NCI-H146 (cell line): ENCODE data around the gene ADAM10.

ENCODE experiments used
- DNase-seq: peaks from one replicate; lab custom pipeline; 2025; lab: John Stamatoyannopoulos, UW

Gene ADAM10

DNA sequence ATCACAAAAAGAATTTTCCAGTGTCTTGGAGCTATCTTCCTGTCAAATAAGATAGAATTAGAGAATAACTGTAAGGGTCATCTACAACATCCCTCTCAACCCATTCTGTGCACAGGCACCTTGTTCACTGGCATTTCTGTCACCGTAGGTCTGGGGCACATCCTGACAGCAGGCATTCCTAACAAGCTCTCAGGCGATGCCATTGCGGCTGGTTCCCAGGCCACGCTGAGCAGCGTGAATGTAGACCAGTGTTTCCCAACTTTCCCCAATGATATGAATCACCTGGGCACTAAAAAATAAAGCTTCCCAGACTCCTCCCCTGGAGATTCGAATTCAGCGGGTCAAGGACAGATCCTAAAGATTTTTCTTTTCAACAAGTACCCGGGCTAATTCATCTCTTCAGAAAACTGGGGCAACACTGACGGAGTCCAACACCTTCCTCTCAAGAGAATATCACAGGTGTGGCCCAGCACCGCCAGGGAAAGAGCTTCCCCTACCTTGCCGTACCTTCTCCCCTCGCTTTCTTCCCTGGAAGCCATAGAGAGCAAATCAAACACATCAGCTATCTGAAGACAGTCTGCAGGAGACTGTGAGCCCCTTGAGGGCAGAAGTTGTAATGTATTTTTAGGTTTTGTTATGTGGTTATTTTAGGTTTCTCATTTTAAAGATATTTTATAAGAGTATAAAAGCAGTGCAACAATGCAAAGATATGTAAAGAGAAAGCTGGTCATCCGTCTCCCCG lies 174.3 kb downstream of the ADAM10 start:
- DNase-seq, result no peak

GRCh38 chr15:58574631-58575030 lies 174.9 kb downstream of the ADAM10 start:
- peak; percentile 40 for DNase-seq

DNA sequence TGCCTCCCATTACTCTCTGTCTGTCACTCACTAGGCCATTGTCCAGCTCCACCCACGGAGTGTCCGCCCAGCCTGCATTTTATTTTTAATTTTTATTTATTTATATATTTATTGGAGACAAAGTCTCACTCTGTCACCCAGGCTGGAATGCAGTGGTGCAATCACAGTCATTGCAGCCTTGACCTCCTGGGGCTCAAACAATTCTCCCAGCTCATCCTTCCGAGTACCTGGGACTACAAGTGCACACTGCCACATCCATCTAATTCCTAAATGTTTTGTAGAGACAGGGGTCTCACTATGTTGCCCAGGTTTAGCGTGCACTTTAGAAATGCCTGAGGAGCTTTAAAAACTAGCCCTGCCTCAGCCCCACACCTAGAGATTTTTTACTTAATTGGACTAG lies 176.2 kb downstream of the ADAM10 start:
- DNase-seq, result no peak

- no peak for DNase-seq
Observed at GRCh38 chr15:58572521-58572920, 177.0 kb downstream of the ADAM10 start.

DNA sequence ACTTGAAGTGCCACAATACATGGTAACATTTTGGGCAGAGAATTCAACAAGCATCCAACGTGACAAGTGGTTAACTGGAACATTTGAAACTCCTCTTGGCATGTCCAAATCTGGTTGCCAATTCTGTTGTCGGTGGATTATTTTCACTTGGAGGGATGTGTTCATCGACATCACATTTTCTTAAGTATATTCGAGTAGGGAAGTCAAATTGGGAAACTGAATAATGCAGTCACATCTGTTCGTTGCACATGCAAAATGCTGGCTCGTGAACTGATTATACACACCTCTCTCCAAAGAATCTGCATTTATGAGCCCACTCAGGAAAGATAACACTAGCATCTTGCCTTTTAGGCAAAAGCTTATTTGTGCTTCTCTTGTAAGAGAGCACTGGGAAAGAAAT lies 178.0 kb downstream of the ADAM10 start:
- DNase-seq, result no peak

GRCh38 chr15:58569455-58569854 lies 180.1 kb downstream of the ADAM10 start:
- DNase-seq, result no peak

DNA sequence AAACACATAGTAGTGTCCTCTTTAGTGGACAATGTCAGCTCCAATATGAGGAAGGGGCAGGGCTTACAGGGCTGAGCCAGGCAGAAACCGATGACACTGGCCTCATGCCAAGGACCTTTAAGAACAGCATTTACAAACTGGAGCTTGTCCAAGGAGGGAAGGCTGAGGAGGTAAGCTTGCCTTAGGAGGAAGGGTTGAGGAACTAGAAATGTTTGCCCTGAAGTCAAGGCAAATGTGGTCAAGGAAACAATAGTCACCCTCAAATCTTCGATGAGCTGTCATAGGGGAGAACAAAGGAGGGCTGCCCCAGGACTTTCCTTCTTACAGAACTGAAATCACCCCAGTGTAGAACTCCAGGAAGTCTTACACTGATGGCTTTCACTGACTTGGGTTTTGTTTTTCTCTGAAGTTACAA lies 181.3 kb downstream of the ADAM10 start:
- no peak for DNase-seq

DNA sequence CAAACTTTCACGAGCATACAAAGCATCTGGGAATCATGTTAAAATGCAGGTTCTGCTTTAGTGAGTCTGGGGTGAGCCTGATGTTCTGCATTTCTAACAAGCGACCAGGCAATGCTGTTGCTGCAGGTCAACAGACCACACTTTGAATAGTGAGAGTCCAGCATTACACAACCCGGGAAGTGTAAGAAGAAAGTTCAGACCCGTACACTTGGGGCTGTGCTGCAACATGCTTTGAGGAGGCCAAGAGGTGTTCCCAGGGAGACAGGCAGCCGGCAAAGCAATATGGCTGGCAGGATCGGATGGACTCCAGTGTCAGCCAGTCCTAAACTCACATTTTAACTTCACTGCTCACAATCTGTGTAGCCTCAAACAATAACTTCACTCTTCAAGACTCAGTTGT lies 183.5 kb downstream of the ADAM10 start:
- DNase-seq, result no peak

DNA sequence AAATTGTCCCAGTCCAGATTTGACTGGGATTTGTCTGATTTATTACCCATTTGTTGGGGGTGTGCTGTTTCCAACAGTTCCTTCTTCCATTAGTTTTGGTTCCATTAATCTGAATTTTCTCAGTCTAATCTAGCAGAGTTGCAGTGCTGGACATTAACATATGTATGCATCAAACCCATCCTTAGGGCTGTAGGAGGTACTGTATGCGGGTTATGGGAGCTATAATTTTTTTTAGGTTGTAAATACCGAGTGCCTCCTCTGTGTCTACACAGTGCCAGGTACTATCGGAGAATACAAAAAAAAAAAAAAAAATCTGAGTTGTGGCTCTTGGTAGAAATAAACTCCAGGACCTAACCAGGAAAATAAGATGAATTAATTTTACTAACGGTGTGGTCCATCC lies 183.9 kb downstream of the ADAM10 start:
- DNase-seq, result no peak

GRCh38 chr15:58564981-58565380 lies 184.5 kb downstream of the ADAM10 start:
- DNase-seq, result peak; percentile 42

GRCh38 chr15:58562135-58562534 lies 187.4 kb downstream of the ADAM10 start:
- DNase-seq, result no peak

- no peak for DNase-seq
Observed at GRCh38 chr15:58561321-58561720, 188.2 kb downstream of the ADAM10 start.

DNA sequence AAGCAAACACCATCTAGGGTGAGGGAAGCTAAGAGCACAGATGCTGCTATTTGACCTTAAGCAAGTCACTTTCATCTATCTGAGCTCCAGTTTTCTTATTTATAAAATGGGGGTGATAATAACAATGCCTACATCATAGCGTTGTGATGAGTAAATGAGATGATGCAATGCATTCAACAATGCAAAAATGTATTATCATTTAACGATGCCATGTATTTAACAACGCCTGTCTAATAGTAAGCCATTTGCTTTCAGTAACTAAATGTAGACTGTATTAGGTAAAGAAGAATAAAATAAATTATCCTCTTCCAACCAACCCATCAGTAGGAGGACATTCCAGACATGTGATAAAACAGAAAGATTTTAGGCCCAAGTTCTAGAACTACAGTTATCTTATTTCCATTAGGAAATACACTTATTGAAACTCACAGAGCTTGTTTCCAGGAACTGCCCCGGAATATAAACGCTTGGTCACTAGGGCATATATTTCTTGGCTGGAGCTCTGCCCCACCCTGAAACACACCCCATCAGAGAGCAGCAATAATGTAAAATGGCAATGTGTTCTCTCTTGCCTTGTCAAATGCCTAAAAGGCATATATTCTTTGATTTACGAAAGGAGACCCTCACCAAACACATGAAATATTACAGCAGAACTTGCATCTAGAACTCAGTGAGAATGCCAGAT lies 189.5 kb downstream of the ADAM10 start:
- DNase-seq, result no peak

DNA sequence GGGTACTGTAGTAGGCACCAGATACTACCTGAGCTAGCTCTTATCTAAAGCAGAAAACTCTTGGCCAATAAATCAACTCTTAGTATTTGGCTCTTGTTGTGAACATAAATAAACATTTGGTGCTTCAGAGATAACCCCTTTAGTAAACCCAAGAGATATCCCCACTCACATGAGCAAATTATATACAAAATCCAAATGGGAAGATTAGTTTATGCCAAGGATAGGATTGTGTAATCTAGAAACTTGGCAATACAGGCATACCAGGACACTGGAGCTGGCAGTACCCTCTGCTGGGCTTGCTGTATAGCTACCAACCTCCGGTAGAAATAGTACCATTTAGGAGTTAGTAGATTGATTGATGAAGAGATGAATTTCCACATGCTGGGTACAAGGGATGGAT lies 190.7 kb downstream of the ADAM10 start:
- DNase-seq, result no peak

DNA sequence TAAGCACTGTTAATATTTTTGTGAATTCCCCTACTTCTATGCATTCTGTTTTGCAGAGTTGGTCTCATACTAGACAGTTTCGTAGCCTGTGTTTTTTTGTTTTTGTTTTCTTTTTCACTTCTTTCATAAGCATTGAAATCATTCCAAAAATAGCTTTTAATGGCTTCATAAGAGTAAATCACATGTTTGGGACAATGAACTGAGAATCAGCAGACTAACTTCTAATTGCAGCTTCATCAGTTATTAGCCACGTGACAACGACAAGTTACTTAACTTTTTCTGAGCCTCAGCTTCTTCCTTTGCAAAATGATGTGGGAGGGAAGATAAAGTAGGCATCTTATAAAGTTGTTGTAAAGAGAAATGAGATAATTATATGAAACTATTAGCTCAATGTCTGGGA lies 193.0 kb downstream of the ADAM10 start:
- no peak for DNase-seq

DNA sequence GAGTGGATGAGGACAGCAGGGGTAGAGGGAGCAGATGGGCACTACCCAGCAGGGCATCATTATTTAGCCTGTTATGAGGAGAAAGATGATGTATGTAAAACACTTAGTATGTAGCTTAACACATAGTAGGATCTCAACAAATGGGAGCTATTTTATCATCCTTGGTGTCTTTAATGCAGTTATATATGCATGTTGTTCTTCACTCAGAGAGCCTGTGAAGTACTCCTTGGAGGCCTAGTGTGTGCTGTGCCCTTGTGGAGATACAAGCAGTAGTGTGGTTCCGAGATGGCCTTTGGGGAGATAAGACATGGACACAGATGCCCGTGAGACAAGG lies 193.5 kb downstream of the ADAM10 start:
- DNase-seq, result no peak

DNA sequence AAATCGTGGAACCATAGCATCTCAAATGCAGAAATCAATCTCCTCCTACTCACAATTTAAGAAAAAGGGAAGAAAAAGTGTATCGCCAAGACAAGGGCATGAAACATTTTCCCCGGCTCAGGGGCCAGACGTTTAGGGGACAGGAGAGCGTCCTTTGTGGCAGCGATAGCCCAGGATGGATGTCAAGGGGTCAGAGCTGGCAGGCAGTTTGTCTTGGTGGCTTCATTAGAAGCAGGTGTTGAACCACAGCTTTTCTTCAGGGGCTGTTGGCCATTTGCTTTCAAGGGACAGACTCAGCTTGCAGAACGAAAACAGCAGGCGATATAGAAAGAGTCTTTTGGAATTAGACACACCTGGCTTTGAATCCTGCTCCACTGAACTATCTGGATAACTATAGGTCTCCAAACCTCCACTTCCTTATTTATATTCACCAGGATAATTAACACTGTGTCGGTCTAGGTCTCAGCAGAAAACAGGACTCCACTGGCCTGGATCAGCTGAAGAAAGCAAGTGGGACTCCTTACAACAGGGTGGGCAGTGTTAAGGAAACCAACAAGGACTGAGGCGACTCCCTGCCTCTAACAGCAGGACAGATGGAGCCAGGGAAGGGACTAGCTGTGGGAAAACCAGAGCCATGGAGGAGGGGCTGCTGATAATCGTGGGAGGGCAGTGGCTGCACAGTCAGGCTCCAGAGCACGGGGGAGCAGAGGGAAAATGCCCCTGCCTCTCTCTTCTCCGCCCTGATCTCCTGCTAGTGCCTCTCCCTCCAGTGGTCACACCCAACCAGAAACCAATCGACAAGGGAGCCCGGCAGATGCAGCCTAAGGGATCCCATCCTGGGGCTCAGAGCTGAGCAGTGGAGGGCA lies 194.1 kb downstream of the ADAM10 start:
- DNase-seq, result peak; percentile 35

DNA sequence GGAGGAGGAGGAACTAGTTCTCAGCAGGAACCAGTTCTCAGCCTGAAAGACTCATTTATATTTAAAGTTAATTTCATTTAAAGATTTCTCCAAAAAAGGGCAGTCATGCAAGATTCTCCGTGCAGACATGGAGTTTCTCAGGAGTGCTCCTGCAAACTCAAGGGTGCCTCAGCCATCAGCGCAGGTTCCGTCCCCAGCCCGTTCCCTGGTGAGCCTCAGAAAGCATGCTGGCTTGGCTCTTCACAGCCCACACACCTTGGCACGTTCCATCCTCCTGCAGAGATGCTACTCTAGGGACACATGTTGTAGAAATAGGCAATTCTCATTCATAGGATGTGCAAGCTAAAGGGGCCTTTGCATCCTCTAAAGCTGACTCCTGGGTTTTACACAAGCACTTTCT lies 194.7 kb downstream of the ADAM10 start:
- DNase-seq, result no peak

- no peak for DNase-seq
Observed at GRCh38 chr15:58553365-58553918, 196.1 kb downstream of the ADAM10 start.

- DNase-seq, result no peak
Observed at GRCh38 chr15:58552505-58553364, 196.8 kb downstream of the ADAM10 start.

GRCh38 chr15:58551764-58552504 lies 197.6 kb downstream of the ADAM10 start:
- no peak for DNase-seq
